PC-3 (cell line): ENCODE results near the gene IGFBP6. TPM values are rescaled to one million over a fixed set of nuclear protein-coding genes. Genes with fewer than 3 reads are reported as not detected.

Experiments used
- ATAC-seq: fragments of 200-7000 bp; cut with Tn5 transposase; 2 replicates; pipeline ENCODE4 v1.9.1; 2020; ENCODE audit warnings: mild to moderate bottlenecking, moderate library complexity
- BruUV-seq: library from RNA; stranded (reverse); fragments of 400-500 nt; replicated peaks from 2 replicates; lab custom pipeline; 2021; lab: Mats Ljungman, UMichigan
- CTCF ChIA-PET: fragments of 300-600 bp; sonication (Branson Sonifier 250); formaldehyde crosslinking; loops from one replicate; lab custom pipeline; 2022; ENCODE audit warnings: antibody characterized with exemption; lab: Charles Lee
- POLR2A ChIA-PET: fragments of 300-600 bp; sonication (Branson Sonifier 250); formaldehyde crosslinking; loops from one replicate; lab custom pipeline; 2022; ENCODE audit warnings: antibody characterized with exemption; ENCODE audit not compliant: unreplicated experiment; lab: Charles Lee
- DNase-seq: peaks from one replicate; pipeline ENCODE4 v3.0.0-alpha.2; 2015
- H2AFZ ChIP-seq: fragments of 300-600 bp; sonication (generic); 2 replicates; pipeline ENCODE4 v1.6.0; 2016; ENCODE audit warnings: antibody characterized with exemption, low read length
- H3F3A ChIP-seq: fragments of 300-600 bp; sonication (generic); one replicate; pipeline ENCODE4 v1.6.0; 2017; ENCODE audit warnings: antibody characterized with exemption, low read length, control low read depth, mild to moderate bottlenecking; ENCODE audit not compliant: unreplicated experiment
- H3K27ac ChIP-seq: fragments of 300-600 bp; sonication (generic); 2 replicates; pipeline ENCODE4 v1.5.1; 2016; ENCODE audit warnings: mild to moderate bottlenecking, low read length
- H3K27me3 ChIP-seq: fragments of 300-600 bp; sonication (generic); 2 replicates; pipeline ENCODE4 v1.6.1; 2016; ENCODE audit warnings: low read length, mixed read lengths
- H3K36me3 ChIP-seq: fragments of 300-600 bp; sonication (generic); 2 replicates; pipeline ENCODE4 v1.6.1; 2016; ENCODE audit warnings: low read depth, mixed run types, low read length, mixed read lengths
- H3K4me1 ChIP-seq: fragments of 300-600 bp; sonication (generic); 2 replicates; pipeline ENCODE4 v1.5.1; 2016; ENCODE audit warnings: low read length; ENCODE audit not compliant: insufficient read depth
- H3K4me2 ChIP-seq: fragments of 300-600 bp; sonication (generic); 2 replicates; pipeline ENCODE4 v1.6.0; 2016; ENCODE audit warnings: low read length
- H3K4me3 ChIP-seq: fragments of 300-600 bp; sonication (generic); 2 replicates; pipeline ENCODE4 v1.5.1; 2016; ENCODE audit warnings: mild to moderate bottlenecking, low read length, mixed read lengths
- H3K79me2 ChIP-seq: fragments of 300-600 bp; sonication (generic); 2 replicates; pipeline ENCODE4 v1.6.1; 2017; ENCODE audit warnings: low read length, mixed read lengths
- H3K9ac ChIP-seq: fragments of 300-600 bp; sonication (generic); 2 replicates; pipeline ENCODE4 v1.6.0; 2016; ENCODE audit warnings: mild to moderate bottlenecking, low read length
- H3K9me2 ChIP-seq: fragments of 300-600 bp; sonication (generic); replicated peaks from 2 replicates; pipeline ENCODE4 v1.6.1; 2016; ENCODE audit warnings: mixed run types, low read length, mixed read lengths
- H3K9me3 ChIP-seq: fragments of 300-600 bp; sonication (generic); 2 replicates; pipeline ENCODE4 v1.6.1; 2016; ENCODE audit warnings: low read length, mixed read lengths
- H4K20me1 ChIP-seq: fragments of 300-600 bp; sonication (generic); 2 replicates; pipeline ENCODE4 v1.6.1; 2016; ENCODE audit warnings: low read length, mixed read lengths
- CTCF ChIP-seq: fragments of 300-600 bp; sonication (generic); conservative IDR thresholded peaks from 2 replicates; pipeline ENCODE4 v1.5.1; 2017; ENCODE audit warnings: antibody characterized with exemption, low read depth, mild to moderate bottlenecking, low read length
- EZH2 ChIP-seq: fragments of 300-600 bp; sonication (generic); IDR thresholded peaks from one replicate; pipeline ENCODE4 v1.6.1; 2017; ENCODE audit warnings: antibody characterized with exemption, mild to moderate bottlenecking, low read length; ENCODE audit not compliant: unreplicated experiment
- EZH2phosphoT487 ChIP-seq: fragments of 300-600 bp; sonication (generic); IDR thresholded peaks from 2 replicates; pipeline ENCODE4 v1.6.1; 2018; ENCODE audit warnings: mild to moderate bottlenecking, antibody characterized with exemption, low read length, borderline replicate concordance
- intact Hi-C: fragments of 100-400 bp; cut with micrococcal nuclease; formaldehyde crosslinking; loops from 2 replicates; pipeline ENCODE4 v1.9.0; 2023
- total RNA-seq: library from RNA; depleted of rRNA; stranded (reverse); fragments of >200 nt; gene quantifications from 2 replicates; pipeline ENCODE4 v1.2.3, GENCODE V29; 2014

Gene IGFBP6
- total RNA-seq, 1 experiment from 2014 or later, result 256 TPM

GRCh38 chr12:53067993-53068770, 29.3 kb upstream of the IGFBP6 start:
- no TSS peak for BruUV-seq
- TF ChIP-seq CTCF, result no peak
- TF ChIP-seq EZH2phosphoT487, result no peak
- TF ChIP-seq EZH2, result no peak

GRCh38 chr12:53068811-53069585, 28.5 kb upstream of the IGFBP6 start:
- H2AFZ ChIP-seq, result no peak overlapping the region
- no peaks in the 10 kb centered on the region for H3K79me2 ChIP-seq
- TF ChIP-seq CTCF, result no peak
- no peak for TF ChIP-seq EZH2phosphoT487
- no peak for TF ChIP-seq EZH2
- no peaks in the 10 kb centered on the region for H3K9me3 ChIP-seq
- CTCF ChIA-PET, result no interaction called here
- peaks cover 4% of the 10 kb centered on the region; the same call in 1 of the 2 replicates for H3K36me3 ChIP-seq
- H3K4me2 ChIP-seq, result no peak overlapping the region
- BruUV-seq, result no TSS peak
- ATAC-seq, result no peak
- no peaks in the 10 kb centered on the region for H4K20me1 ChIP-seq
- no peak overlapping the region for H3K9ac ChIP-seq
- no peak overlapping the region for H3K27ac ChIP-seq
- H3K9me2 ChIP-seq, result no peaks in the 10 kb centered on the region
- intact Hi-C loops, result loop anchor here (10.0 kb wide), 1 partner anchor 106 kb away; no protein-coding TSS in a partner anchor
- H3K27me3 ChIP-seq, result no peaks in the 10 kb centered on the region
- DNase-seq, result no peak
- H3F3A ChIP-seq, result no peaks in the 10 kb centered on the region
- H3K4me1 ChIP-seq, result peaks cover 17% of the 10 kb centered on the region
- POLR2A ChIA-PET, result interaction anchor here (0.9 kb wide), 1 partner anchor 10 kb away, joined by 7 read pairs; the partner anchor contains the start of gene SPRYD3
- no peak overlapping the region for H3K4me3 ChIP-seq

More at GRCh38 chr12:53067993-53068770, 29.3 kb upstream of the IGFBP6 start:
- Histone ChIP-seq H3K4me2 (no peak overlapping the region), H3K4me1 (peaks cover 17% of the 10 kb centered on the region), H3K9me2 (no peaks in the 10 kb centered on the region), H3K9ac (no peak overlapping the region), H3K9me3 (no peaks in the 10 kb centered on the region), H3F3A (no peaks in the 10 kb centered on the region), H3K36me3 (peaks cover 4% of the 10 kb centered on the region; the same call in 1 of the 2 replicates), H3K4me3 (no peak overlapping the region), H3K79me2 (no peaks in the 10 kb centered on the region), H4K20me1 (no peaks in the 10 kb centered on the region), H3K27ac (no peak overlapping the region), H2AFZ (no peak overlapping the region), H3K27me3 (no peaks in the 10 kb centered on the region)
- ATAC-seq (no peak), DNase-seq (no peak)
- intact Hi-C loops, result loop anchor here (10.0 kb wide), 1 partner anchor 107 kb away; no protein-coding TSS in a partner anchor
- POLR2A ChIA-PET, result no interaction called here
- CTCF ChIA-PET, result no interaction called here
